ENCODE data around the gene TBX1.

TBX1 gene

DNA sequence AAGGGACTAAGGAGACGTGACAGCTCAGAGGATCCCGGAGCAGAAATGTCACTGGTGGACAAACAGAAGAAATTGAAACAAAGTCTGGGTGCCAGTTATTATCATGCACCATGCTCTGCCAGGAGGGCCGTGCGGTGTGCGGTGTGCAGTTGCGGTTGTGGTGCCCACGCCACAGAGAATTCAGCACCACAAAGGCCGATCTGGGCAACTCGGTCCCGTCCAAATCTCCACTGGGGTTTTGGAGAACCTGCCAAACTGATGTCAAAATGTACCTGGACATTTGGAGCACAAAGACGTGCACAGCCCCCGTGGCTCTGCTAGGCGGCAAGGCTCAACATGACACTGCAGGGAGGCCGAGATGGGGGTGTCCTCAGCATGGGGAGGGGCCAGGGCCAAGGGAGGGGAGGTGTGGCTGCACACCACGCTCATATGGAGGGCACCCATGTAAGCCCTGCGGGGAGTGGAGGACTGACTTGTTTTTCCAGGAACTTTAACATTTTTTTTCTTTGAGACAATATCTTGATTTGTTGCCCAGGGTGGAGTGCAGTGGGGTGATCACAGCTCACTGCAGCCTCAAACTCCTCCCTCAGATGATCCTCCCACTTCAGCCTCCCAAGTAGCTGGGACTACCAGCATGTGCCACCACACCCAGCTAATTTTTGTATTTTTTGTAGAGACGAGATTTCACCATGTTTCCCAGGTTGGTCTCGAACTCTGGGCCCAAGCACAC lies 54.7 kb downstream of the TBX1 start:
- peak; percentile 7 for DNase-seq (ENCODE audit: low read depth)

GRCh38 chr22:19815823-19816290 lies 55.3 kb downstream of the TBX1 start:
- DNase-seq (ENCODE audit: low read depth) = no peak

DNA sequence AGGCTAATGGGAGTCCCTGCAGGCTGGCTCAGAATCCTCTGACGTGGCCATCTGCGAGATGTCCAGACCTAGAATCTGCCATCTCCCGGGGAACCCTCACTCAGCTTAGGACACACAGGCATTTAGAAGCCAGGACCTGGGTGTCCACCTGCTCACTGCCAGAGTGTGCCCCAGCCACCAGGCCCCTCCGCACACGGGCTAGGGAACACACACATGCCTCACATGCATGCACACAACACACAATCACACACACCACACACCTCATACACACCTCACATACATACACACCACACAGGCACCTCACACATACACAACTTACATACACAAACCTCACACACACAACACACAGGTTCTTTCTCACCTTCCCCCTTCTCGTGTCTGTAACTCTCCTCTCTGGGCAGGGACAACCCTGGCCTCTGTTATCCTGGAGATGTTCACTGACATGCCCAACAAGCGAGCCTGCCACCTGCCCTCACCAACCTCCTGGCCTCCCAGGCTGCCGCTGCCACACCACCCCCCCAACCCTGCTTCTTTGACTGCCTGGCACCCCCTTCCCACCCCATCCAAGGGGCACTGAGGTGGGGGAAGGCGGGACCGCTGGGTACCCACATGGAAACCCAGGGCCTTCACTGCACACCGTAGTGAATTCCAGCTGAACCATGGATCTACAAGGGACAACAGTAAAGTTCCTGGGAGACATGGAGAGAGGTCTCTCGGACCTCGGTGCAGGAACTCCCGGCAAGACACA lies 56.0 kb downstream of the TBX1 start:
- DNase-seq (ENCODE audit: low read depth) = no peak
